ENCODE measurements around the gene CYTH3.

The CYTH3 gene

DNA sequence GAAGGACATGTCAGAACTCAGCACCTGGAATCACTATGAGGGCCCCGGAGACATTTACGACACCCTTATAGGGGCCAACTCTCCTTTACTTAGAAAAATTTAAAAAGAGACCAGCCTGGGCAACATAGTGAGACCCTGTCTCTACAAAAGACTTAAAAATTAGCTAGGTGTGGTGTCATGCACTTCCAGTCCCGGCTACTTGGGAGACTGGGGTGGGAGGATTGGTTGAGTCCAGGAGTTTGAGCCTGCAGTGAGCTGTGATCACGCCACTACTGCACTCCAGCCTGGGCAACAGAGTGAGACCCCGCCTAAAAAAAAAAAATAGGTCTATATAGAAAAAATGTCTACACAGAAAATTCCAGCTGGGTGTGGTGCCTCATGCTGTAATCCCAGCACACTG, 7.5 kb upstream of the CYTH3 start:
- DNase-seq (ENCODE audit: low spot score) = no peak

DNA sequence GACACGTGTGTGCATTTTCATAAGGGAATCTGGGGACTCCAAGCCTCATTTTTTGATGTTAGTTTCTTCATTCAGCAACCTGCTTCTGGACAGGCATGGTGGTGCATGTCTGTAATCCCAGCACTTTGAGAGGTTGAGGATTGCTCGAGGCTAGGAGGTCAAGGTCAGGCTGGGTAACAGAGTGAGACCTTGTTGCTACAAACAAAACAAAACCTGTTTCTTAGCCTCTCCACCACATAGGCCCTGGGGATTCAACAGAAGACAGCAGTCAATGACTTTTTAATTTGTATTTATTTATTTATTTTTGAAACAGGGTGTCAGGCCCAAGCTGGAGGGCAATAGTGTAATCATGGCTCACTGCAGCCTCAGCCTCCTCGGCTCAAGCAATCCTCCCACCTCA, 6.9 kb upstream of the CYTH3 start:
- DNase-seq (ENCODE audit: low spot score) = no peak

DNA sequence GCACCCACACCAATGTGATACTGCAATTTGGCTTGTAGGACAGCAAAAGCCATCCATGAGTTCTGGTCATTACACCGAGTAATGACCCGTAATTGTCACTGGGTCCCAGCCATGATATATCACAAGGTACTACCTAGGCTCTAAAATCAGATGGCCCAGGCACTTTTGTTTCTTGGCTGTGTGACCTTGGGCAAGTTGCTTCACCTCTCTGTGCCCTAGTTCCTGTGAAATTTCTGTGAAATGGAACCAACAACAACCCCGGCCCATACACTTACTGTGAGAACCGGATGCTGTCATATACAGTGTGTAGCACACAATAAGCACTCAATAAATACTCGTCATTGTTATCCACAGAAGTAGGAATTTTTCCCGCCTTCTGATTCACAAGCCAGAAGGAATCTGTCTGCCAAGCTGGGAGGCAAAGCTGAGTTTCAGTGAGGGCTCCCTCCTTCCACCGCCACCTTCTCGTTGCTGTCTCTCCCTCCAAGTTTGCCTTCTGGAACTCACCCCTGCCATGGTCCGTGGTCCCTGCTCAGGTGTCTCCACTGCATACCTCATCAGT, 6.4 kb upstream of the CYTH3 start:
- DNase-seq (ENCODE audit: low spot score) = no peak

DNA sequence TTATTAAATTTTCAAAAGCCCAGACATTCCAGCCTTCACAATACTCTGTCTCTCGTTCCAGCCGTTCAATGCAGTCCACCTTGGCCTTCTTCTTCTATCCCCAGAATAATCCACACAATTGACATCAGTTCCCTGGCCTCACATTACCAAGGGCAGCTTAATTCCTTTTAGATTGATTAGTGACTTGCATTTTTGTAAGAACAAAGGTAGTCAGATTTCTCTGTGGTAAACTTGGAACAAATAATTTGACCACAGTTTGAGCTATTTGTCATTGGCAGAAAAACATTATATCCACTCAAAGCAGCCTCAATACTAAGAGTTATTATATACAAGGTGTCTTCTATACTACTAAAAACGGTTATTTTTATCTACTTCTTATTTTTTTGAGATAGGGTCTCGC, 5.1 kb upstream of the CYTH3 start:
- no peak for DNase-seq (ENCODE audit: low spot score)

DNA sequence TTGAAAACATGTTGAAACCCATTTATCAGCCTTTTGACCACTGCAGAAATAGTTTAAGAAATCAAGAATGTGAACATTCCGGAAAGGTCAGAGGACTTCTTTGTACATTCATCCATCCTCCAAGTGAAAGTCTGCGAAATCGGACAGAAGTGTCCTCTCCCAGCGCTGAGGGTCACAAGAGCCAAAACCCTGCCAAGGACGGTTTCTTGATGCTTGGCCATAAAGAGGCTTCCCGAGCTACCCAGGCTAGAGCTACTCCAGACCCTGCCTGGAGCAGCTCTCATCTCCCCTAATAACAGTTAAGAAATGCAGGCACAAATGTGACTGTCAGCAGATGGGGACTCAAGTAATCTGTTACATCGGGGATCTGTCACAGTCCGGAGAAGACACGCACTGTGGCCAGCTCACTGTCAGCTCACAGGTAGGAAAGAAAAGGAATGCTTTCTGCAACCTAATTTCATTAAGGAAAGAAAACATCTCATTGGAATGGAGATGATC, 4.5 kb upstream of the CYTH3 start:
- DNase-seq (ENCODE audit: low spot score) = no peak

DNA sequence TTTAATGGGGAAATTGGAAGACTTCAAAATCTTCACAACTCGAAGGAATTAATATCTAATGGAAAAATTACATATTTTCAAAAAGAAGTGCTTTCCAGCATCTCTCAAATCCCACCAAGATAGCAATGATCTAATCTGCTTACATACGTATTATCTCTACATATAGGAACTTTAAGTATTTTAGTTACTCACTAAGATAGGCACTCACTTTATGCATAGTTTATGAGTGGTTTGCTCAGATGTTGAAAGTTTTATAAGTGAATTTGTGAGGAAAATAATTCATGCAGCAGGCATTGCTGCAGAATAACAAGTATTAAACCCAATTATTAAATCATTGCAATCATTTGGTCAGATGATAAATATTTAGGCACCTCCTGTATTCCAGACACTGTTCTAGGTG, 2.3 kb upstream of the CYTH3 start:
- DNase-seq (ENCODE audit: low spot score) = no peak

DNA sequence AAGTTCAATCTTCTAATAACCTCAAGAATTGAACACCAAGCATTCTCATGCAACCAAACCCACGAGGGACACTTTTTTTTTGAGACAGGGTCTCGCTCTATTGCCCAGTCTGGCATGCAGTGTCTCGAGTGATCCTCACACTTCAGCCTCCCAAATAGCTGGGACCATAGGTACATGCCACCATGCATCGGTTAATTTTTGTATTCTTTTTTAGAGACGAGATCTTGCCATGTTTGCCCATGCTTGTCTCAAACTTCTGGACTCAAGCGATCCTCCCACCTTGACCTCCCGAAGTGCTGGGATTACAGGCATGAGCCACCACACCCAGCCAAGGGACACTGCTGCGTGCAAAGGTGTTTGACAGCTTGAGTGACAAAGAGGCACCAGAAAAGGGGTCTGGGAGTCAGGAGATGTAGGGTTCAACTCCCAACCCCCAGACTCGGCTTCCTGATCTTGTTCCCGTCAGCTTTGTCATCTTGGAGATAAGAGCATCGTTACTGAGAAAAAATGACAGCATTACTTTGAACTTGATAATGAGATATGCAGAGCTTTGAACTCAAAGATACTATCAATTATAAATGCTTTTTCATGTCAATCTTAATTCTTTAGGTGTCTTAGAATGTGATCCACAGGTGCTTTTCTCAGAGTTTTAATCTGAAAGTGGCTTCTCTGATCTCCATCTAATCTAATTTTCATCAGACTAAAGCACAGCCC, 1.6 kb upstream of the CYTH3 start:
- no peak for DNase-seq (ENCODE audit: low spot score)

DNA sequence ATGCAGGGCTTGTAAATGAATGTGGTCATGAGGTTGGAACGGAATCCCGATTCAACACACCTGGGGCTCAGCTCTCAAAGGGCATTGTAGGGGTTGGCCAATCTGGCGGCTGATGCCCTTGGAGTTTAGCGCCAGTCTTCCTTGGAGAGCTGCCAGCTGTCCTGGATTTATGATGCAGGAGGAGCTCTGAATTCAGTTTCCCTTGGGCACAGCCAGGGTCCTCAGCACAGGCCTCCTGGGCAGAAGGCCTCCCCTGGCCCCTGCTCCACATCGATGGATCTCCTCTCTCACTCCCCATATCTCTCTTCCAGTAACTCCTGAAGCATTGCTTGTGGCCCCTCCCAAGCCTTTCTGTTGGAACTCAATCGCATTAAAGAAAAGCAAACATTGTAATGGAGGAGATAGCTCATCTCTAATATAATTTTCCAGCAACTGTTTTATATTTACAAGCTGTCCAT, 985 bp upstream of the CYTH3 start:
- no peak for DNase-seq (ENCODE audit: low spot score)

DNA sequence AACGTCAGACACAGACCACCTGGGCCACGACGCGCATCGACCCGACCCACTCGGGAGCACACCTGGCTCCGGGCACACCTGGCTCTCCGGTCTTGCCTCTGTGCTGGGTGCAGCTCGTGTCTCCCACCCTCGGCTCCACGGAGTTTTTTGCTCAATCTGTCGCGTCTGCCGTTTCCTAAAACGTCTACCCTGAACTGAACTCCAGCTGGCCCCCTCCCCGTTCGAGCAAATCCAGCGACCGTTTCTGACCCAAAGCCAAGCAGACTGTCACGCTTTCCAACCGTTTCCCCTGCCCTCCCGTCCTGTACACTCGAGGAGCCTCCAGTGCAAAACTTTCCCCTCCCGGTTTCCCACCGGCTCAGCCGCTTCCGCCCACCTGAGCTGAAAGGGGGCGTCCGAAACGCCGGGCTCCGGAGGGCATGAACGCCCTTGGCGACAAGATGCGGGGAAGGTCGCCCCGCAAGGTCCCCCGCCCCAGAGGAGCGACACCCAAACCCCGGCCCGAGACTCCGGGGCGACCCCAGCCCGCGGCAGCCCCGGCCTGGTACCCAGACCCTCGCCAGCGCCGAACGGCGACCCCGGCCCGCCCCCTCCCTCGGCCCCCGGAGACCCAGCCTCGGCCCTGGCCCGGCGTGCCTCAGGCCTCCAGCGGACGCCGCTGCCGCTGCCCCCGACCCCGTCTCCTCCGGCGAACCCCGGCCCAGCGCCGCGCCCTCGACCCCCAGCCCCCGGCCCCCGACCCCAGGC, 557 bp downstream of the CYTH3 start:
- DNase-seq (ENCODE audit: low spot score) = no peak

DNA sequence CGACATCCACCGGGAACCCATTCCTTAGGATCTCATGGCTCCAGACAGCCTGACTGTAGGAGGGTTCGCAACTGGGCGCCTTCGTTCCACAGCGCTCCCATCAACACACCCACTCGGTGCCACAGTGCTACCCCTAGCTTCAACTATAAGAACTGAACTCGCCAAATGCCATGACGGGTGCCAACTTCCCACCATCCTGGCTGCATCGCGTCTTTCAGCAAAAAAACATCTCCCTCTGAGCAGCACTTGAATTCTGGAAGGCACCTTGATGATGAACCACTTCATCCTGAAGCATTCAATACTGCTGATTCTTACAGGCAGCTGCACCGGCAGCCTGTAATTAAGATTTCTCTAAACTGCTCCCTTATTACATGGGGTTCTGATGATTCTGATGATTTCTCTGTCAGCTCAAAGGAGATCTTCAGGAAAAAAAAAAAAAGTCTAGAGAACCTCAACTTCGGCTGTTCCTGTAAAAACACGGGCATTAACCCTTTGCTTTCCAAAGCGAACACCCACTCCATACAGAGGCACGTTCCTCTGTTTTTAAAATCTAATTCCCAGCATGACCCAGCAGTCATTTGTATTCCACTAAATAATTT, 1.3 kb downstream of the CYTH3 start:
- DNase-seq (ENCODE audit: low spot score) = peak; percentile 72

DNA sequence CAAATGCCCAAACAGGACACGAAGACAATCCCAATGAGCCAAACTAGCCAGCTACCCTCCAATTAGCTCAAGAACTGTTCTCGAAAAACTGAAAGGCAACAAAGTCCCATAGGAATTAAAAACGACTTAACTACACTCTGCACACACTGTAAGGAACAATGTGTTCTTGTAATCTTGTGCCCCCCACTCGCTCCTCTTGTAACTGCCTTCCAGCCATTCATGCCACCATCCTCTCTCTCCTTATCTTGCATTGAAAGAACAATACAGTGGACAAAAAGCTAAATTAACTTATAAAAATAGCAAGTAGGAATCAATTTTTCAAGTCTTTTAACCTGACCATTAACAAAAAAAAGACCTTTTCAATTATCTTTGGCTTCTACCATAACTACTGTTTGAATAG, 2.9 kb downstream of the CYTH3 start:
- DNase-seq (ENCODE audit: low spot score) = no peak

DNA sequence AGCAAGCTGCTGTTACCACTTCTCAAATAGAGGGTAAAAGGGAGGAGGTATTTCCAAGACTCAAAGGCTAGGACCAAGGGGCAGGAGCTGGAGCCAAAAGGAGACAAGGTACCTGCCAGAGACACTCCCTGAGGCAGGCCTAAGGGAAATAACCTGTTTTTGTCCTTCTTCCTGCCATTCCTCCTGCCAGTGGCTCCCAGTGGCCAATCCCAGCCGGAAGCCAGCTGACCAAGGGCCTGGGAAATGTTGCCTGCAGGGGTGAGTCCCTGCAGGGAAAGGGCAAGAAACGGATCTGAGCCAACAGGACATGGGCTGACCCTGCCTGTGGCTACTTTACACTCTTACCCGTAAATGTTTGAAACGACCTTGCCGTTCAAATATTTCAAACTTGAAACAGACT, 3.5 kb downstream of the CYTH3 start:
- DNase-seq (ENCODE audit: low spot score) = no peak

DNA sequence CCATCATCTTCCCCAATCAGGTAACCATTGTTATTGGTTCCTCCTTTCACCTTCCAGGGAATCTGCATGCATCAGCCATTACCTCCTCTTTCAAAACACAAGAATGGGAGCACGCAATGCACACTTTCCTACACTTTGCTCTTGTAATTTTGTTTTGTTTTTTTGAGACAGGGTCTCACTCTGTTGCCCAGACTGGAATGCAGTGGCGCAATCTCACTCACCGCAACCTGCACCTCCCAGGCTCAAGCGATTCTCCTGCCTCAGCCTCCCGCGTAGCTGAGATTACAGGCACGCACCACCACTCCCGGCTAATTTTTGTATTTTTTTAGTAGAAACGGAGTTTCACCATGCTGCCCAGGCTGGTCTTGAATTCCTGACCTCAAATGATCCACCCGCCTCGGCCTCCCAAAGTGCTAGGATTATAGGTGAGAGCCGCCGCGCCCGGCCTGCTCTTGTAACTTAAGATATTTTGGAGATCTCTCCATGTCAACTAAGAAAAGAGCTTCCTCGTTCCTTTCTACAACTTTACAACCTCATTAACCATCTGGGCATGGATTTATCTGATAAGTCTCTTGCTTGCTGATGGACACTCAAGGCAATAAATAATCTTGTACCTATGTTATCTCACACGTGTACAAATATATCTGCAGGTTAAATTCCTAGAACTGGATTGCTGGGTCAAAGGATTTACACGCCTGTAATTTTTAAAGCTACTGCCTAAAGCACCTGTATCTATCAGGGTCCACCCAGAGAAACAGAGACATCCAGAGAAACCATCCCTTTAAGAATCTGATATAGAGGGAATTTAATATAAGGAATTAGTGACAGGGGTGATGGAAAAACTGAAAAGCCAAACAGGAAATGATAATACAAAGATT, 4.2 kb downstream of the CYTH3 start:
- no peak for DNase-seq (ENCODE audit: low spot score)

DNA sequence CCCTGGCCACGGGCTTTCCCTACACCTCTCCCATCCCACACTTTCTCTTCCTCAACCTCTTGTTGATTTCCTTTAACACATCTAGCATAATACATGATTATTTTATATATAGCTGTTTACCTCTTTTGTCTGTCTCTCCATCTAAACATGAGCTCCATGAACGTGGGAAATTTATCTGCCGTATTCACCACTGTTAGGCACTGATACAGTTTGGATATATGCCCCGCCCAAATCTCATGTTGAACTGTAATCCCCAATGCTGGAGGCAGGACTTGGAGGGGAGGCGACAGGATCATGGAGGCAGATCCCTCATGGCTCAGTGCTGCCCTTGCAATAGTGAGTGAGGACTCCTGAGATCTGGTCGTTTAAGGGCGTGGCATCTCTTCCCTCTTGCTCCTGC, 5.7 kb downstream of the CYTH3 start:
- no peak for DNase-seq (ENCODE audit: low spot score)

DNA sequence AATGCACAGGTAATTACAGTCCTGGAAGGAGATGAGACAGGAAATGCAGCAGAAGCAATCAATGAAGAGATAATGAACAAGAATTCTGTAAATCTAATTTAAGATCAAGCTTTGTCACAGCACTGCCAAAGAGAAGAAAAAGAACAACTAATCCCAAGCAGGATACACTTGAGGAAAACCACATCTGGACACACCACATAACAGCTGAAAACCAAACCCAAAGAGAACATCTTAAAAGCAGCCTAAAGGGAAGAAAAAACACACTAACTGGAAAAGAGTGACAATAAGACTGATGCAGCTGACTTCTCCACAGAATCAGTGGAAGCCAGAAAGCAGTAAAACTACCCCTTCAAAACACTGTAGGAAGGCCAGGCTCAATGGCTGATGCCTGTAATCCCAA, 10.2 kb downstream of the CYTH3 start:
- DNase-seq (ENCODE audit: low spot score) = no peak

DNA sequence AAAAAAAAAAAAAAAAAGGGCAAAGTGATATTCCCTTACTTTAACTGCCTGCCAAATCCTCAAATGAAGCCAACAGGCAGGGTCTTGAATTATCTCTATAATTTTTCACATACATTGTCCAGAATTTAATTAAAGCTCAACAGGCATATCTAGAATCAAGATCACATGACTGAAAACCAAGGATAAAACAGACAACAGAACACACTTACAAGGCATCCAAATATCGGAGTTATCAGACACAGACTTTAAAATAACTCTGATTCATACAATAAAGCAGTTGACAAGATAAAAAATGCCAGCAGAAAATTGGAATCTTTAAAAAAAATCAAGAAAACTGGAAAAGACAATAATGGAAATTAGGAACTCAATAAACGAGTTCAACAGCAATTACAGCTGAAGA, 10.7 kb downstream of the CYTH3 start:
- no peak for DNase-seq (ENCODE audit: low spot score)

DNA sequence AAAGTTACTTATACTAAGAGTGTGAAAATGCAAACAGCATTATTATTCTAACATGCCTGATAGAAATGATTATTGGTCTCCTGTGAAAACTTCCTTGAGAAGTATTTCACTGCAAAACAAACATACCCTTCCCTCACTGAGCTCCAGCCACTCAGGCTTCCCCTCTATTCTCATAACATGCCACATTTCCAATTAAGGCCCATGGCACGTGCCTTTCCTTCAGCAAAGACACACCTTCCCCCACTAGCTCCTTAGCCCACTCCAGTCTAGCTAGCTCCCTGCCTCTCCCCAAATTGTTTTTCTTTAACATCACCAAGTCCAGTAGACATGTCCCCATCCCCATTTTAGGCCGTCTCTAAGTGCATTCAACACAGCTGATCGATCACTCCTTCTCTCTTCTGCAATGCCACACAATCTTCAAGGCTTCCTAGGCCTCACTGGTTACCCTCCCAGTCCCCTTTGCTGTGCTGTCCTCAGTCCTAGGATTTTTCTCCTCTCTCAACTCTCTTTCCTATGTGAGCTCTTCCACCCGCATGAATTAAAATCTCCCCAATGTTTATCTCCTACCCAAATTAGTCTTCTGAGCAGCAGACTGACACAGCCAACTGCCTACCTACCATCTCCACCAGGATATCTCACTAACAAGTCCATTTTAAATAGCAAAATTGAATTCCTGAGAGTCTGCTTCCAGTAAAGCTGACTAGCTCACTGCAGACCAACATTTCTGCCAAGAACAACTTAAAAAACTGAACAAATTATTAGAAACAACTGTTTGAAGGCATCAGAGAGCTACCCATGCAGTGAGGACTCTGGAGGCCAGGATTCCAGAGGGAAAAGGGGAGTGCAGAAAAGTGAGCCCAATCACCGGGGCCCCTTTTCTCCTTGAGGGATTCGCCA, 11.9 kb downstream of the CYTH3 start:
- no peak for DNase-seq (ENCODE audit: low spot score)

DNA sequence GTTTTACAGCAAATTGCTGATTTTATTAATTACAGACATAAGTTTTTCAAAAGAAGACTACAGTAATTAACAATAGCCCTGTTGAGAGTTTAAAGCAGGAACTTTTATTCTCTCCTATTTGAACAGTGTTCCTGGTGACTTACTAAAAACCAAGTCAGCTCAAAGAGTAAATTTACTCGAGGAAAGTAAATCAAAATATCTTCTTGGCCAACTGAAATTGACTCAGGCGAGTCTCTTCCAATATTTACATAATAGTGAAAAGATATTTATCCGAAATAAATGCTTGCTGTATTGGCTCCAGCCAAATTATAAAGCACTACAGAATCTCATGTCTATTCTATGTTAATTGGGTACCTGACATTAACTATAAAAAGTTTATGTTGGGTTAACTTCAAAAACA, 13.2 kb downstream of the CYTH3 start:
- no peak for DNase-seq (ENCODE audit: low spot score)

DNA sequence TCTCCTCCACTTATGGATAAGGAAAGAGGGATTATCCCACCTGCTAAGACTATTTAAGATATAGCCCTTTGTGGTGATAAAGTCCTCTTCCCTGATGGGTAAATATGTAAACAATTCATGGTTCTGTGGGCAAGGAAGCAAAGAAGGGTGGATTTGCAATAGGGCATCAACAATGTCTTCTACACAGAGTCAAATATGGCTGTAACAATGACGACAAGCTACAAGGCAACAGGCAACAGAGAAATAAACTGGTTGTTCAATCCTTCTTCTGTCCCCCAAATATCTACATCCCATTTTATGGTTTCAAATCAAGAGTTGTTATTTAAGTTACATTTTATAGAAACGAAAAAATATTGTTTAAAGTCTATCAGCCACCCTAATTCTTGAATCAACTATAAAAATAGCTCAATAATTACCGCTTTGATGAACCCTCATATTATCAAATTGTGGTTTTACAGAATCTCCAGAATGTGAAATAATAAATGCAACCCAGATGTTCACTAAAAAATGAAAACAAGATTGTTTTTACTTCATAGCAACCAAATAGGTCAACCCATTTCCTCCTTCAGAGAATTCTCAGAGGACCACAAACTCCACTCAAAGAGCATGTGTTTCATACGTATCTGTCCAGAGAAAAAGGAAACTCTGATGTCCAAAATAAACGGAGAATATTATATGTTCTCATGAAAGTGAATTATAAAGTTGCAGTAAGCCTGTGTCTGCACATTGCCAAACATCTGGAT, 13.8 kb downstream of the CYTH3 start:
- no peak for DNase-seq (ENCODE audit: low spot score)

DNA sequence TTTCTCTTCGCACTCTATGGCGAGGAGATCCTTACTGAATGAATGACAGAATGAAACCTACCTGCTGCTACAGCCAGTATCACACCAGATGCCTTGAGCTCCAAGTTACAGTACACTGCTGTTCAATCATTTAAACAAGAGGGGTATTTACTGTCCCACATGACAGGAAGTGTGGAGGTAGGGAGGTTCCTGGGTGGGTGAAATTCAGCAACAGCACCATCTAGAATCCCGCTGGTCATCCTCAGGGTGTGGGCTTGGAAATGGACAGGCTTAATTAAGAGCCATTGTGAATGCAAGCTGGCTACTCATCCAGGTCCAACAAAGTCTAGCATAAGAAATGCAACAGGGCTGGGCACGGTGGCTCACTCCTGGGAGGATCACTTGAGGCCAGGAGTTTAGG, 14.7 kb downstream of the CYTH3 start:
- DNase-seq (ENCODE audit: low spot score) = no peak
